OCI-M2 (cell line): ENCODE data around the gene DPYD.

Experiments used
- DNase-seq: peaks from one replicate; lab custom pipeline; 2025; ENCODE audit not compliant: unreplicated experiment; lab: John Stamatoyannopoulos, UW

The DPYD gene

DNA sequence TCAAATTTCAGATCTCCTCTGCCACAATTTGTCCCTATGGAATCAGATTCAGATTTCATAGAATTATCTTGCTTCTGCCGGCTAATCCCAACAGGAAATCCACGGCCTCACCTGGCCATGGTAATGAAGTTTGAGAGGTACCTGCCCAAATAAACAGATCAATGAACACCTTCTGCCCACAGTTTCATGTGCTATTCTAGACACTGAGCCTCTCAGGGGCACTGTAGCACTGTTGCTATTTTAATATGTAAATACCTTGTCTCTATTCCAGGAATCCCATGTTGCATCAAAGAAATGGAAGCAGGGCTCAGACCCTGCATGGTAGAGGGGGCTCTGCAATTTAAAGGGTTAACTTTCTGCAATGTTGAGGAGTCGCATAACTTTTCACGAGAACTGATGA, 606.1 kb downstream of the DPYD start:
- no peak for DNase-seq

DNA sequence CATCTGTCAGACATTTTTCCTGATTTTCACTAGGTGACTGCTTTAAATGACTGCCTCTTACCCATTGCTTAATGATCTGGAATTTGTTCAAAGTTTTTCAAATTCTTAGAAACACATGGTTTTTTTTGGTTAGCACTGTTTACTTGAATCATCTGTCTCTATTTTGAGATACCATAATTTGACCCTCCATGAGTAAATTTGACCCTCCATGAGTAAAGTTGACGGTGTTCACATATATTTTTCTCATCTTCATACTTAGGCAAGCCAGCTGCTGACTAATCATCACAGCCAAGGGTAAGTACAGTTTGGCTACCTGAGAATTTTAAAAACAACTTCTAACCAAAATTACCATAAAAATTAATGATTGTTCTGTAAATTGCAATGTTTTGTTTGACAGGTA, 612.7 kb downstream of the DPYD start:
- no peak for DNase-seq

DNA sequence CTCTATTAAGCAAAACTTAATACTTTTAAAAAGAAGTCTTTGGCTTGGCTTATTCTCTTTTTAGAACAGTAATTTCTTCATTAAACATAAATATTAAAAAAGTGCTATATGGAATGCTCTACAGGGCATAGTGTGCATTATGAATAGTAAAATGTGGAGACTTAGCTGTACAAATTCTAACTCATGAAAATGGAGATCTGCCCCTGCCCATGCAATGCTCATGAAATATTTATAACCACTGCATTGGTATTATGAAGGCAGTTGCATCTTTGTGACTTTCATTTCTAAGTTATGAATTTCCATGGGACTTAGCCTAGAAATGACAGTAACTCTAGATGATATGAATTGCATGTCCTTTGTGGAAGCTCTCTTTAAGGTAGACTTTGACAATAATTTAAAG, 613.3 kb downstream of the DPYD start:
- no peak for DNase-seq

DNA sequence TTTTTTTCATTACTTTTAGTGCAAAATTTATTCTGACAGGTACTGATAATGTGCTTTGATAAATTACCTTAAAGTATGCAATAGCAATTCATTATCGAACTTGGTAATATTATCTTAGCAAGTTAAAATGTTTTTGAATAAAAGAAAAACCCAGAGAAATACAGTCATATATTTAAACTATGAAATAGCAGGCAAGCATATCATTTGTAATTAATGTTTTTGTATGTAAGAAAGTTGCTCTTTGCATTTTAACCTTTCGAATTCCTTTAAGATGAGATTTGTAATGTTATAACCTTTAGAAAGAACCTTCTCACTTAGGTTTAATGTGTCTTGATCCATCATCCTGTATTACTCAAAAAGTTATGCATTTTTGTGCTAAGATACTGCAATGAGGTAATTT, 613.7 kb downstream of the DPYD start:
- no peak for DNase-seq

DNA sequence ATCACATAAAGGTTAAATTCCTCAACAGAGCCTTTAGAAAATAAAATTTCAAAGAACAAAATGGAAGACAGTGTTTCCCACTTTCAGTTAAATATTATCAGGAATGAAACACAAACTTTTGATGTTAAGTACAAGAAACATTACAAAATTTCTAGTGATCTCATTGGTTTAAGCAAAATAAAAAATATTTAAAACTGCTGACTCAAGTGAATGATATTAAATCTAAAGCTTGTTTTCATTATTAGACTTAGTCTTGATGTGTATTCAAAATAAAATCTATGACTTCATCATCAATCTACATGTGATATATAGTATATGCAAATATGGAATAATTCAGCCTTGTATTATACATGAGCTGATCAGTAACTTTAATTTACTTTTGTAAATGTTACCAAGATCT, 614.3 kb downstream of the DPYD start:
- no peak for DNase-seq

DNA sequence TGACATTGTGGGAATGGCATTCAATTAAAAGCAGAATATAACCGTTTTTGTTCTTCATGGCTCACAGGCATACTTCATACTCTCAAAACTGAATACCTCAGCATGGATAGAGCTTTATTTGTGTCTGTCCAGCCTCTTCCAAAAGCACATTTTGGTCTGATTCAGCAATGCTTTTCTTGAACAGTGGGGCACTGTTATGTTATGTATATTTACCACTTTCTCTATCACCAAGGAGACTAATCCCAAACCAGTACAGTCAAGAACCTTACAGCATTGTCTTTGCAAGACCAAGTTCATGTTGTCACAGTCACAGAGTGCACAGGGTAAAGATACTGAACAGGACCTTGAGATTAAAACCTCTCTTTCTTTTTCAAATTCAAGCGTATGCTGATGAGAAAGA, 616.5 kb downstream of the DPYD start:
- no peak for DNase-seq

DNA sequence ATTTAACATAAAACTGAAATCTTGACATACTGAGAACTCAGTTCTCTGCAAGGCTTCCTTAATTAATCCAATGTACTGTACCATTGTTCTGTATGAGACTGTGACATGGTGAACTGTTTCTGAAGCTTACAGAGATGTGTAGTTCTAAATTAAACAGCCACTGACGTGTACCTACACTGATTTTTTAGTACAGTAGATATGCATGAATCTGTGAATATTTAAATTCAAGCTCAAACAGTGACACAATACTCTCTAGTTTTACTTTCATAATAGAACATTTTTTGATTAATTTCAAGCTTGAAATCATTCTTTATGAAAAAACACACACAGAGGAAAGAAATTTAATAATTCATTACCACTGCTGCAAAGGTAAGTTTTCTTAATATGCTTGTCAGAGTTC, 621.9 kb downstream of the DPYD start:
- no peak for DNase-seq

DNA sequence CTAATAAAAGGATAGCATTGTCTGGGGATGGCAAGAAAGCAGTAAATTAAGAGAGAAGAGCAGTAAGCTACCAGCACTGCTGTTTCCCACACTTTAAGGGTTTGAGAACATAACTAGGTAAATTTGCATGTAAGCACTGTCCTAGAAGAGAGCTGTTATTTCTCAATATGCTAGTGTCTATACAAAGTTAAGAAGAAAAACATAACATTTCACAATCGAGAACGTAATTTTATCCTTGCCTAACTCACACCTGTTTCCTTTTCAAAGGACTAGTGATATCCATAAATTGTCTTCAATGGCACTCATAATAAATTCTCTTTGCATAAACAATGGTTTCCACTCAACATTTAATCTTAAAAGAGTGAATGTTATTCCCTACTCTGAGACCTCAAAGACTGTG, 623.2 kb downstream of the DPYD start:
- no peak for DNase-seq

DNA sequence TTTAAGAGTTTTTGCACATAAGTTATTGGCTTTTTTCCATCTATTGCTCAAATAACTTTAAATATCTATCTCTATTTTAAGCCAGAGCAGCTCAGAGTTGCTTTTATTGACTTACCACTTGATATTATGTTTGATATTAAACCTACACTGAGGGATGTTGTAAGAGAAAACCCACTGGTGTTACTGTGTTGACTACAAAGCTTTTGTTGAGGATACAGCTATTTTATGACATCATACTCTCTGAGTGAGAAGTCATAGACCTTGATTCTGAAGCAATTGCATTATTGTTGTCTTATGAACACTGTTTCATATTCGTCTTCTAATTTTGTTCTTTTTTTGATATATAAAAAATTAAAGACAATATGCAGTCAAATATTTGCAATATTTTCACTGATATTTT, 638.9 kb downstream of the DPYD start:
- no peak for DNase-seq

DNA sequence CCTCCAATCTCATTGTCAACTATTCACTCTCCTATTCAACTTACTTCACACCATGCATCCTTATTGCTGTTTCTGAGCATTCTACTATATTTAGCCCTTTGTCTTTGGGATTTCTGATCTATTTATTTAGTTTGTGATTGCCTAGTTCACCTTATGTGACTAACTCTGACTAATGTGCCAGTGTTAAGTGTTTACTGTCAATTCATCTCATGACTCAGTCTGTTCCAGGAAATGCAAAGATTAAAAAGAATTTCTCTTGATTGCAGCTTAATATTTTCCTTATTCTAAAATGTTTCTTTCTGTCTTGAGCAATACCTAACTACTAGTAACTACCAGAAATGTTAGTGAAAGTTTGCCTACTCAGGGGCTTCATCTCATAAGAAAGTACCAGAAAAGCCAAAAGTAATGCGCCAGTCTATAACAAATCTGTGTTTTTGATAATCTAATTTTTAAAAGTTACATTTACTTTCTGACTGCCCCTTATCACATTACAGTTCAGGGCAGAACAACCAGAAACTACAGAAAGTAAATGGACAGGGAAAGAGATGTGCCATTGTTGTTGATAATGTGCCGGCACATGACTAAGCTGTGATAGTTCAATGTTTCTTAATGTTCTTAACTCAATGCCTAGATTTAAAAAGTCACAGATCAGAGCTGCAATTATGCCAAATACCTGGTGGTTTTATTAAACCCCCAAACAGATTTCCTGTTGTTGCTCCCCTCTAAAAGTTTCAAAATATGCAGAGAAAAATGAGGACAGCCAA, 642.8 kb downstream of the DPYD start:
- DNase-seq, result no peak

DNA sequence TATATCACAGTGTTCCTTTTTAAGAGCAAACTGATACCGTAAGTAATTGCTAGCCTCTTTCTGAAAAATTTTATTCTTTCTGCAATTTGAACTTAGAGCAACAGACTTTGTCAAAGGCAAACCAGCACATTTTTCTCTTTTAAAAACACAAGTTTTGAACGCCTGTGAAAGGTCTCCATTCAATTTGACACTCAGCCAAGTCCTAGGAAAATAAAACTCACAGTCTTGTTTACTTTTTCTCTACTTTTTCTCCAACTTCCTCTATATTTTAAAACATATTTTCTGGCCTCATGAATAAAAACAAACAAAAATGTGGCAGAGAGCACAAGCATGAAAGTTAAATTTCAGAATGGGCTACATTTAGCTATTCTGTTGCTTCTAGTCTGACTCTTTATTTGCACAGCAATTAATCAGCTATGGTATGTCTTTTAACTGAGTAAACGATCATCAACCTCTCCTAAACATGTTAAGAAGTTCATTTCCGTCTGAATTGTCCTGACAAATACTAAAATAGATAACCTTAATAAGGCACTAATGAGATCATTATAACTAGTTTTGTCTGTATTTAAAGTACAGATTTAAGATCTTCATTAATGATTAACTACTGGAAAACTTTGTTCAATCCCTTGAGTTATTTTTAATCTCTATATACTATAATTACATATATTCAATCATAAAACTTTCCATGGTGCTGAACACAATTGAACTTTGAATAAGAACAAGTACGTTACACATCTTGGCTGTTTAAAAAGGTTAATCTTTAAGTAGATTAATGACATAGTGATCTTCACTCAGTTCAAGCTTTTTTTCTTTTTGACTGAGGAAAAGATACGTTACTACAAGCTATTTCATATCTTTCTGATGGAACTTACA, 648.7 kb downstream of the DPYD start:
- DNase-seq, result no peak

DNA sequence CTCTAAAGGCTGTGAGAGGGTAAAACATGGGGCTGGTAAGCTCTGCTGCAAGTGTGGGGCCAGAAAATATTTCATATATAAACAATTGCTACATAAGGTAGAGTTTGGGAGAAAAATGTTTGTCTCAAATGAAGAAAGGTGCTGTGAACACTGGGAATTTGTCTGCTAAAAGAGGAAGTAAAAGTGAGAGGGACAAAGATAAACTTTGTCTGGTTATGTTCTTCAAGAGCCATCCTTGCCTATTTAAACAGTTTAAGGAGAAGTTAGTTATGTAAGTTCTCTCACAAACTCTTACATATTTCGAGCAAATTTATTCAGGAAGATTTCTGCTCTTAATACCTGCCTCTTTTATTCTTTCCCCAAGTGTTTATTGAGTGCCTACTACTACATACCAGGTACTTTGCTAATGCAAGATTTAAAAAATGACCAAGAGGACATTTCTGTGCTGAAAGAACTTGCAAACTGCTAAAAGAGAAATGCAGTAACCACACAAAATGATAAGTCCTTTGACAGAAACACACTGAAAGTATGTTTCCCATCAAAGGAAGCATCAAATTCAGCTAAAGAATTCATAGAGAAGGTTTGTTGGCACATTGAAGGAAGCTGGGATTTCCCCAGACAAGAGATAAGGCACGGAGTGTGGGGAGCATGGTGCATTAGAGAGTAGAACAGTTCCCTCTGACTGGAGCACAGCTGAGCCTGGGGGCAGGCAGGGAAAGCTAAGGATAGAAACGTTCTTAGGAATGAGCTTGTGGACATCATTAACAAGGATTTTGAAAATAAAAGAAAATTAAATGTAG, 650.1 kb downstream of the DPYD start:
- DNase-seq, result no peak

DNA sequence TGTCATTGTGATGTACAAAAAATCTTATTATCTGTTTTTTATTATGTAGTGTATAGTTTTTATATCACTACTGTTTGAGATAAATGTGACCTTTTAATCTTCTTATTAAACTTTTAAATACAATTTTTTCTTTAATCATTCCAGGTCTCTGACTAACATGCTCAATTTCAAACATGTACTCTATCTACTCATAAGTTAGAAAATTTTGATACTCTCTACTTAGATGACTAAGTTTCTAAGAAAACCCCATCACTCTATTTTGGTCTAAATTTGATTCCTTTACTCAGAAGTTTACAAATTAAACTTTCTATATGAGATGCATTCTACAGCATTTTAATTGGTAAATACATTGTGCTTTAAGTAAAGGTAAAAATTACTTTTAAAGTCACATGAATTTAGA, 655.2 kb downstream of the DPYD start:
- no peak for DNase-seq

DNA sequence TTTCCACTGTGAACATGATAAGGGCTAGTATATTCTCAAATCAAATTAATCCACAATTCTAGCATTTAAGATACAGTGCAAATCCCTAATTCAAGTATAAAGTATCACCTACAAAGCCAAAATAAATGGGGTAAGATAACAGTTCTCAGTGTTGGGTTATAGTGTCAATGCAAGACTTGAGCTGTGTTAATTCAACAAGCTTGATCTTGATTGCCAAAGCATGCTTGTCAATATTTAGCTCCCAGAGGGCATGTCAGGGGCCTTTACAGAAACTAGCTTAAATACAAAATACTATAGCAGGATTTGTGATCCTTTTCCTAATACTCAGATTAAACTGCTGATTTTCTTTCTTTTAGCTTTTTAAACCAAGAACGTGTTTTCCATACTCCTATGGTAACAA, 658.0 kb downstream of the DPYD start:
- DNase-seq, result no peak

DNA sequence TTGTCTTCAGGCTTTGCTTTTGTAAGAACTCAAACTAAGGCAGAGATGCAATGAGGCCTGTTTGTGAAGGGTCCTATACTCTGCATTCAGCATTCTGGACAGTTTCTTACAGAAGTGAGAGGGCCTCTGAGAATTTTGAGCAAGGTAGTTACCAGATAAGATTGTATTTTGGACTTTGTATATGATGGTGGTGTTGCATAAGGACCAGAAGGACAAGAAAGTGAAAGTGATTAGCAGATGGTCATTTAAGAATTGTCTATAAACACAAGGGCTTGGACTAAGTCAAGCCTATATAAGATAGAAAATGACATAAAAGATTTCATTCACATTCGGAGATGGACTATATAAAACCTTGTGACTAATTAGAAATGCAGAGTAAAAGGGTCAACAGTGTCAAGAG, 662.2 kb downstream of the DPYD start:
- DNase-seq, result no peak

DNA sequence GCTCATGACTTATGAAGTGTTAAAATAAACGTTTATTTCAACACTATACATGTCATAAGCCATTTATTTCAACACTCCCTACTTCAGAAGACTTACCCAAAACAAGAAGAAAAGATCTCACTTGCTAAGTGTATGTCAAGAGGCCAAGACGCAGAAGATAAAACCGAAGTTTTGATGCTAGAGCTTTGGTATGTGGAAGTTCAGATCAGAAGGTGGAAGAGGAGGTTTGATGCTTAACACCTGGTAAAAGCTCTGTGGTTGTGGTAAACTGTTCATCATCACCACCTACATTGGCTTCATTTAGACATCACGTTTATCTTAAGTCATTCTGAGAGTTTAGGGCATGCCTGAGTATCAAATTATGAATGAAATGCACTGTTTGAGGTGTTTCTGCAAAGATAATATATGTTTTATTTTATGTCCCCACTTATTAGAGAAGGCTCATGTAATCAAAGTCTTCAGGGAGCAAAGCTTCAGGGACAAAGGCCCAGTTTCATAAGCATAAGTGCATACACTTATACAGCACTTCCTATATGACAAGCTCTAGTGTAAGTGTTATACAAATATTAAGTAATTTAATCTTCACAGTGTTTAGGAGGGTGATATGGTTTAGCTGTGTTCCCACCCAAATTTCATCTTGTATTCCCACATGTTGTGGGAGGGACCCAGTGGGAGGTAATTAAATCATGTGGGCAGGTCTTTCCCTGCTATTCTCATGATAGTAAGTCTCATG, 665.9 kb downstream of the DPYD start:
- DNase-seq, result no peak

DNA sequence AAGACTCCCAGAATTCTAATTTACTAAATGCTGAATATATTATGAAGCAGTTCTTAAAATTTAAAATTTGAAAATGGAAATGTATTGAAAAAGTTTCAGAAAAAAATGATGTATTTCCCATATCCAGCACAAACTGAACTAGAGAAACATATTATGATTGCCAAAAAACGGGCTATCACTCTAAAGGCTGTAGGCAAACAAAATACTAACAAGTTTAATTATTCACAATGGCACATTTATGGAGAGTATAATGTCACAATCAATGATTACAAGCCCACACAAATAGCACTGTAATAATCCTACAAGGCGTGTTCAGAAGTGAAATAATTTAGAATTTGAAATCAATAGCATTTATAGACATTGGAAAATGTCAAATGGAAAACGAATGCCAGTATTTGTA, 667.9 kb downstream of the DPYD start:
- no peak for DNase-seq

DNA sequence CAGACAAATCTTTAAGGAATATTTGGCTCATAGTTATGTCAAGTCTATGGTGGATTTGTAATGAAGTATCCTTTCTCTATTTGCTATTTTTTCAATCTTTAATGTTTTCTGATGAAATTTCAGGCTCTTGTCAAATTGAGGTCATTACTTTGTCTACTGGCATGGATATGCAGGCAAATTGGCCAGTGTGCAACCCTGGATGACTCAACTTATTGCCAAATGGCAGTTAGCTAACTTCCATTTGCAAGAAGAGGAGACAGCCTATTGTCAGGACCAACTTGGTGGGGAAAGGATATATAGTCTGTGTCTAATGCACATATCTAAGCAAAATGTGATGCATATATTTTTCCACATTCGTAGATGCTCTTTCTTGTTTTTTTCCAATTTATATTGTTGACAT, 668.8 kb downstream of the DPYD start:
- DNase-seq, result no peak

DNA sequence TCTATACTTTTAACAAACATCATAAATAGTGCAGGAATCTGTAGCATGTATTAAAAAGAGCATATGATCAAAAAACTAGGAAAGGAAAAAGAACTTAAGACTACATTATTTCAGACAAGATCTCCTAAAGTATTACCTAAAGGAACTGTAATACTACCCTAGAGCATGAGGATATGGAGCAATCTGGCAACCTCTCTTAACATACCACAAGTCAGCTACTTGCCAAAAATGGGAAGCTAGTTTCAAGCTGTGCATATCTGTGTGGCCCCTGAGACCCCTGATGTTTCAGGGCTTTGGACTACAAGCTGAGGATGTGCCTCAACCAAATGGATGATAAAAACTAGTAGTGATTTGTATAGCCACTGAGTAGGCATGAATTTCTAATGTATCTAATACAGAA, 673.6 kb downstream of the DPYD start:
- DNase-seq, result no peak

DNA sequence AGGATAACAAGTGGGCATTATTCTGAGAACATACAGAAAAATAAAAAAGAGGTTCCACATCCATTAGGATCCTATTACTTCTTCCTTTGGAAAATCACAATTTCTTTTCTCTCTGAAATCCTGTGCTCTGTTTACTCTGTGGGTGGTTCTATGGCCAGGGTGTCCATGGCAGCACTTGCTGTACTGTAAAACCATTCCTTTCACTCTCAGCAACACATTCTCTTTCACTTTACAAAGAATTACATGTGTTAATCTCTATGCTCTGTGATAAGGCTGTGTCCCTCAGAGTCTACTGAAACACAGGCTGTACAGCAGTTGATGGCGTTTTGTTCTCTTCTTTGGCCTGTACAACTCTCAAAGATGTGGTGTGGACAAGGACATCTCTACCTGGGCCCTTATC, 675.2 kb downstream of the DPYD start:
- DNase-seq, result no peak

DNA sequence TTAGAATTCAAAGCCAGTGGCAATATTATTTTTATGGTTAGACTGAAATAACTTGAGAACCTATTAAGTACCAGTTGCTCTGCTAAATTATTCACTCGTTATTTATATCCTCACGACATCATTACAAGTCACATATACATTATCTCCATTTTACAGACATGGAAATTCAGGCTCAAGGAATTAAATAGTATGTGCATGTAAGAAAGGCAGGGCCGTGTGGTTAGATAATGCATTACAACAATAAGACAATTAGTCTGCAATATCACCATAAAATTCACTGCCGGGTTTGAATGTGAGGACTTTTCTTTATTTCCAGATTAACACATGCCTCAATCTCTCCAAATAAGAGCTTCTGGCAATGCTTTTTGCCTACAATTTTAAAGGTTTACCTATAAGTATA, 675.8 kb downstream of the DPYD start:
- DNase-seq, result no peak
